ENCODE results near the gene CPN2. TPM values are rescaled to one million over a fixed set of nuclear protein-coding genes. Genes with fewer than 3 reads are reported as not detected.

The CPN2 gene
- total RNA-seq, 1 donor from 2014 or later = not detected

- intact Hi-C loops (cut with micrococcal nuclease) = loop anchor here (5.0 to 10.0 kb wide), 2 partner anchors 157 to 934 kb away; partner anchors contain the start of gene ATP13A3
These were observed 20.5 kb downstream of the CPN2 start for GRCh38 chr3:194330579-194330978.

GRCh38 chr3:194330160-194330559, 21.0 kb downstream of the CPN2 start:
- intact Hi-C loops (cut with micrococcal nuclease) = loop anchor here (5.0 to 10.0 kb wide), 2 partner anchors 157 to 935 kb away; partner anchors contain the start of gene ATP13A3

DNA sequence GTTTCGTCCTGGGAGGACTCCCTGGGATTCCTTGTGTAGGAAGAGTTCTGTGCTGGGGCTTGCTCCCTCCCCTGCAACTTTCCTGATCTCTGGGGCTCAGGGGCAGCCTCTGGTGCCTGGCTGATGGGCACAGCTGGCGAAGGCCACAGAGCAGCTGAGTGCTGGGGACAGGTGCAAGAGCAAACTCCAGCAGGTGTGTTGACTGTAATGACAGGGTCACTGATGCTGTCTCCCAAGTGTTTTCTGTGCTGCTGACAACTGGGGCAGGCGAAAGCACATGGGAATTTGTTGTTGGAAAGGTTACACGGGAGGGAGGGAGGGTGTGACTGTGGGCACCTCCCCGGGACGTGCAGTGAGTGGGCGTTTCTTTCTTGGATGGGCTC, 21.6 kb downstream of the CPN2 start:
- intact Hi-C loops (cut with micrococcal nuclease) = no loop called here

DNA sequence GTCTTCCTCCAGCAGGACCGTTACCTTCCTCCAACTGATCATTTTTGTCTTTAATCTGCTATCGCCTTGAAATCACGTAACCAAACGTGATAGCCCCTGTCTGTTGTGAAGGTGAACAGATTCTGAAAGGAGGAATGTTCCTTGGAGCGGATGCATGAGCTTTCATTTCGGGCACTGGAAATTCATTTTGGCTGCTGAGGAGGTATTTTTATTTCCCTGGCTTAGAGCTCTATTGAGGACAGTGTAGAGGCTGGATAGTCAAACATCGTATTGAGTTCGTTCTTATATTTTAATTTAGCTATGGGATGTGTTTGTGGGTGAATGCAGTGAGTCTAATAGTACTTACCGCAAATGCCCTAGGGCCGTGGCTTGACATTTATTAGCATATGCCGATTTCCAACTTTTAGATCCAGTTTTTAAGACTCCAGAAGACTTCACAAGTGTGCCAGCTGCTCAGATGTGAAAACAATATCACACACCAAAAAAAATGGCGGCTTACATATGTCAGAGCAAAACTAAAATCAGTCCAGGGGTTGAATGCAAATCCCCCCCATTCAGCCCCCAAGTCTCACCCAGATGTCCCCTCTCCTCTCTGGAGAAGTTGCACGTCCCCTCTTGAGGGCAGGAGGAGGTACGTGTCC, 22.1 kb downstream of the CPN2 start:
- intact Hi-C loops (cut with micrococcal nuclease) = no loop called here

GRCh38 chr3:194328053-194328657, 23.0 kb downstream of the CPN2 start:
- intact Hi-C loops (cut with micrococcal nuclease) = no loop called here

DNA sequence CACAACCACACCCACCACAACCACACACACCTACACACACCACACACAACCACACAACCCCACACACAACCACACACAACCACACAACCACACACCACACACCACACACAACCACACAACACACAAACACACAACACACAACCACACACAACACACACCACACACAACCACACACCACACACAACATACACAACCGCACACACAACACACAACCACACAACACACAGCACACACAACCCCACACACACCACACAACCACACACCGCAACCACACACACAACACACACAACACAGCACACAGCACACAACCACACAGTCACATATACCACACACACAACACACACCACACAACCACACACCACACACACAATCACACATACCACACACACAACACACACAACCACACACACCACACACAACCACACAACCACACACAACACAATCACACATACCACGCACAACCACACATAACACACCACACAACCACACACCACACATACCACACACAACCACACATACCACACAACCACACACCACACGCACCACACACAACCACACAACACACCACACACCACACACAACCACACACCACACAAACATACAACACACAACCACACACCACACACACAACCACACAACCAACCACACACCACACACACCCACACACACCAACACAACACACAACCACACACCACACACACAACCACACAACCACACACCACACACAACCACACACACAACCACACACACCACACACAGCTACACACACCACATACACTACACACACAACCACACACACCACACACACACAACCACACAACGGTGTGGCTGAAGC, 23.7 kb downstream of the CPN2 start:
- intact Hi-C loops (cut with micrococcal nuclease) = no loop called here

- intact Hi-C loops (cut with micrococcal nuclease) = no loop called here
These were observed 24.2 kb downstream of the CPN2 start for GRCh38 chr3:194326968-194327217.

GRCh38 chr3:194326192-194326967, 24.7 kb downstream of the CPN2 start:
- intact Hi-C loops (cut with micrococcal nuclease) = no loop called here

- intact Hi-C loops (cut with micrococcal nuclease) = loop anchor here (2.0 kb wide), 1 partner anchor 661 kb away; no protein-coding TSS in a partner anchor
These were observed 25.5 kb downstream of the CPN2 start for GRCh38 chr3:194325424-194326153.

DNA sequence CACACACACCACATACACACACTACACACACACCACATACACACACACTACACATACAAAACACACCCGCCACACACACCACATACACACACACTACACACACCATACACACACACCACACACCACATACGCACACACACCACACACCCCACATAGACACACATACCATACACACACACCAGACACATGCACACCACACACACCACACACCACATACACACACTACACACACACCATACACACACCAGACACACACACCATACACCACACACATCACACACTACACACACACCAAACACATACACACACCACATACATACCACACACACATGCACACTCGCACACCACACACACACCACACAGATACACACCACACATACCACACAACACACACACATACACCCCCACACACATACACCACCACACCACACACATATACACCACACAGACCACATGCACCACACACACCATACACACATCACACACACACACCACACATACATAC, 26.3 kb downstream of the CPN2 start:
- intact Hi-C loops (cut with micrococcal nuclease) = loop anchor here (1.0 to 5.0 kb wide), 3 partner anchors 18 to 1133 kb away; no protein-coding TSS in a partner anchor

DNA sequence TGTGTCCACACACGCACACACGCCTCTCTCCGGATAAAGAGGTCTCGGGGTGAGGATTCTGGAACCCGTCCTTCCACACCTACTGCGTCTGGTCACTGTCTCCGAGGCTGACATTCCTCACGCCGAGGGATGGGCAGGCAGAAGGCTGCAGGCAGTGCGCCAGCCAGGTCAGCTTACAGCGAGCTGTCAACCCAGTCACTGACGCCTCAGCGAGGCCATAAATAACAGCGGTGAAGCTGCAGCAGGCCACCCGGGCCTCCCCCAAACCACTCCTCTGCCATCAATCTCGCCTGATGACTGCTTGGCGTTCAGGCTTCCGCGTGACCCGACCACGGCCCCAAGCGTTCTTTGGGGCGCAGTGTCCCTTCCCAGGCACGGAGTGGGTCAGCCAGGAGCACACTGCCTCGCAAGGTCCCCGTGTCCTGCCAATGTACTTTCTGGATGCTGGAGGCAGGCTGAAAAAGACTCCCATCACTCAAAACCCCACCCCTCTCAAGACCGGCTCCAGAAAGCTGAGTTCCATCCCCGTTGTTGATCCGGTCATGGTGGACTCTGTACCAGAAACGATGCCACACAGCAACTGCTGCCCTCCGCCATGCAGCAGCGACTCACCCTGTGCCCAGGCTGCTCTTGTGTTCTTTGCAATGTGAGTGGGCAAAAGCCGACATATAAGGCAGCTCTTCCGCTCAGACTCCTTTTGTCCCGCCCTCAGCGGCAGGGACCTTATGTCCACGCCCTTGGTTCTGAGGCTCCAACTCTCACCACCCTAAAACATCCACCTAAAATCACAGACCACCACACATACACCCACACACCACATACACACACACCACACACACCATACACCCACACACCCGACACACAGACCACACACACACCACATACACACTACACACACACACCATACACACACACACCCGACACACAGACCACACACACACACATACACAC, 27.1 kb downstream of the CPN2 start:
- intact Hi-C loops (cut with micrococcal nuclease) = loop anchor here (1.0 to 5.0 kb wide), 3 partner anchors 17 to 1132 kb away; no protein-coding TSS in a partner anchor

- intact Hi-C loops (cut with micrococcal nuclease) = loop anchor here (5.0 kb wide), 1 partner anchor 1130 kb away; no protein-coding TSS in a partner anchor
These were observed 28.4 kb downstream of the CPN2 start for GRCh38 chr3:194322678-194323211.

GRCh38 chr3:194321693-194322640, 29.2 kb downstream of the CPN2 start:
- intact Hi-C loops (cut with micrococcal nuclease) = loop anchor here (5.0 kb wide), 1 partner anchor 1130 kb away; no protein-coding TSS in a partner anchor

GRCh38 chr3:194320744-194321243, 30.3 kb downstream of the CPN2 start:
- intact Hi-C loops (cut with micrococcal nuclease) = loop anchor here (5.0 kb wide), 1 partner anchor 1128 kb away; no protein-coding TSS in a partner anchor

- intact Hi-C loops (cut with micrococcal nuclease) = loop anchor here (5.0 kb wide), 1 partner anchor 1128 kb away; no protein-coding TSS in a partner anchor
These were observed 31.0 kb downstream of the CPN2 start for GRCh38 chr3:194320100-194320499.

DNA sequence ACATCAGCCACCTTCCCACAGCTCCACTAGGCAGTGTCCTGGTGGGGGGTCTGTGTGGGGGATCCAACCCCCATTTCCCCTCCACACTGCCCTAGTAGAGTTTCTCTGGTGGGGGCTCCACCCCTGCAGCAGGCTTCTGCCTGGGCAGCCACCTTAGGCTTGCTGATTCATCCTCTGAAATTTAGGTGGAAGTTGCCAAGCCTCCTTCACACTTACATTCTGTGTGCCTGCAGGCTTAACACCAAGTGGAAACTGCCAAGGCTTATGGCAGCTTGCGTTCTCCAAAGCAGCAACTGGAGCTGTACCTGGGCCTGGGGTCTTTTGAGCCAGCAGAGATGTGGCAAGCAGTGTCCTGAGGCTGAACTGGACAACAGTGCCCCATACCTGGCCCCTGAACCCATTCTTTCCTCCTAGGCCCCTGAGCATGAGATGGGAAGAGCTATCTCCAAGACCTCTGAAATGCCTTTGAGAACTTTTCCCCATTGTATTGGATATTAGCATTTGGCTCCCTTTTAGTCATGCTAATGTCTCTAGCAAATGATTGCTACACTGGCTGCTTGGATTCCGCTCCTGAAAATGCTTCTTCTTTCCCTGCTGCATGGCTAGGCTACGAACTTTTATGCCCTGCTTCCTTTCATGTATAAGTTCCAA, 32.5 kb downstream of the CPN2 start:
- intact Hi-C loops (cut with micrococcal nuclease) = loop anchor here (5.0 to 10.0 kb wide), 2 partner anchors 726 to 1754 kb away; partner anchors contain the start of gene OPA1

DNA sequence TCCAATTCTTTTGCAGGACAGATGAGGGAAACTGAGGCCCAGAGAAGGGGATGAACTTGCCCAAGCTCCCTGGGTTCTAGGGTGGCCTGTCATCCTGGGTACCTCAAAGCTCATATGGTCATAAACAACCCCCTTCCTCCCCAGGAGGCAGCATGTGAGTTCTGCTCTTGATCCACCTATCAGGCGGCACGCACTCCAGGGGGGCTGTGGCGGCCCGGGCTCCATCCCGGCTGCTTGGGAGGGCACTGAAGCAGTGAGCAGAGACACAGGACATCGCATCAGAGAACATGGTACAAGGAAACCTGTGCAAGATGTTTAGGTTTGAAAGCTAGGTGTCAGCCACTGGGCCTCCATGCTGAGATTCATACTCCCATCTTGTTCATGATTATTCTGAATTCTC, 34.2 kb downstream of the CPN2 start:
- intact Hi-C loops (cut with micrococcal nuclease) = loop anchor here (5.0 to 10.0 kb wide), 2 partner anchors 725 to 1752 kb away; partner anchors contain the start of gene OPA1
